ENCODE data around the gene STX11. TPM values are rescaled to one million over a fixed set of nuclear protein-coding genes. Genes with fewer than 3 reads are reported as not detected.

STX11 gene
- total RNA-seq, 1 experiment from 2014 or later = 3.2 TPM

- H3K27ac ChIP-seq (ENCODE audit: low read length) = no peak overlapping the region
- no peaks in the 10 kb centered on the region for H3K4me1 ChIP-seq (ENCODE audit: control insufficient read depth, insufficient read depth, low read length)
- H3K27me3 ChIP-seq (ENCODE audit: control insufficient read depth, insufficient read depth, low read length) = no peaks in the 10 kb centered on the region
- no peak for DNase-seq (ENCODE audit: low read depth, low spot score)
- TF ChIP-seq CTCF (IDR thresholded peaks at IDR 0.05) (no peak), POLR2AphosphoS5 (IDR thresholded peaks at IDR 0.05; ENCODE audit: low read depth, low read length) (no peak), SIN3A (IDR thresholded peaks at IDR 0.05; ENCODE audit: borderline replicate concordance, insufficient read depth, low read depth, low read length) (no peak), TCF7L2 (IDR thresholded peaks at IDR 0.05; ENCODE audit: low read depth, low read length) (no peak), REST (IDR thresholded peaks at IDR 0.05; ENCODE audit: insufficient read depth in 1 of 2, low read depth in 2 of 2, low read length in 1 of 2) (no peak)
- no TSS peak for BruUV-seq (replicated peaks)
- H3K36me3 ChIP-seq (ENCODE audit: control insufficient read depth, insufficient read depth, low read length) = no peaks in the 10 kb centered on the region
- POLR2A ChIA-PET = no interaction called here
- intact Hi-C loops (cut with micrococcal nuclease; ENCODE audit: unreplicated experiment) = loop anchor here (2.0 to 10.0 kb wide), 2 partner anchors 111 to 179 kb away; partner anchors contain the start of gene UTRN
- peak; percentile 63; the same call in 1 of the 2 replicates for ATAC-seq
- H3K9me3 ChIP-seq (ENCODE audit: control insufficient read depth, insufficient read depth, low read depth, low read length) = no peaks in the 10 kb centered on the region
- no peak overlapping the region for H3K4me3 ChIP-seq (ENCODE audit: low read depth in 2 of 2, low read length in 2 of 2)
- CTCF ChIA-PET = interaction anchor here (0.5 kb wide), 1 partner anchor 129 kb away, joined by 8 read pairs; no protein-coding TSS in a partner anchor
- in situ Hi-C loops (cut with HindIII; ENCODE audit: low pct_unique_long_range_greater_than_20kb, low sequenced_read_pairs) = loop anchor here (25.0 kb wide), 1 partner anchor 381 kb away; no protein-coding TSS in a partner anchor
These were observed 44.1 kb upstream of the STX11 start for GRCh38 chr6:144106206-144106605.

GRCh38 chr6:144110210-144110609, 40.1 kb upstream of the STX11 start:
- no TSS peak for BruUV-seq (replicated peaks)
- ChIA-PET POLR2A (no interaction called here), CTCF (no interaction called here)
- Histone ChIP-seq H3K4me1 (ENCODE audit: control insufficient read depth, insufficient read depth, low read length) (no peaks in the 10 kb centered on the region; the same call in 1 of the 2 replicates), H3K9me3 (ENCODE audit: control insufficient read depth, insufficient read depth, low read depth, low read length) (no peaks in the 10 kb centered on the region), H3K4me3 (ENCODE audit: low read depth in 2 of 2, low read length in 2 of 2) (no peak overlapping the region), H3K27me3 (ENCODE audit: control insufficient read depth, insufficient read depth, low read length) (no peaks in the 10 kb centered on the region), H3K36me3 (ENCODE audit: control insufficient read depth, insufficient read depth, low read length) (no peaks in the 10 kb centered on the region), H3K27ac (ENCODE audit: low read length) (no peak overlapping the region)
- ATAC-seq (no peak), DNase-seq (ENCODE audit: low read depth, low spot score) (no peak)
- intact Hi-C loops (cut with micrococcal nuclease; ENCODE audit: unreplicated experiment) (no loop called here), in situ Hi-C loops (cut with HindIII; ENCODE audit: low pct_unique_long_range_greater_than_20kb, low sequenced_read_pairs) (loop anchor here (25.0 kb wide), 1 partner anchor 377 kb away; no protein-coding TSS in a partner anchor)
- no peak for TF ChIP-seq SIN3A (IDR thresholded peaks at IDR 0.05; ENCODE audit: borderline replicate concordance, insufficient read depth, low read depth, low read length)

- ChIA-PET CTCF (no interaction called here), POLR2A (no interaction called here)
- no peaks in the 10 kb centered on the region for H3K36me3 ChIP-seq (ENCODE audit: control insufficient read depth, insufficient read depth, low read length)
- ATAC-seq (no peak), DNase-seq (ENCODE audit: low read depth, low spot score) (no peak)
- intact Hi-C loops (cut with micrococcal nuclease; ENCODE audit: unreplicated experiment) = no loop called here
- H3K9me3 ChIP-seq (ENCODE audit: control insufficient read depth, insufficient read depth, low read depth, low read length) = no peaks in the 10 kb centered on the region
- H3K27ac ChIP-seq (ENCODE audit: low read length) = no peak overlapping the region
- H3K4me1 ChIP-seq (ENCODE audit: control insufficient read depth, insufficient read depth, low read length) = no peaks in the 10 kb centered on the region; the same call in 1 of the 2 replicates
- no TSS peak for BruUV-seq (replicated peaks)
- H3K27me3 ChIP-seq (ENCODE audit: control insufficient read depth, insufficient read depth, low read length) = no peaks in the 10 kb centered on the region
- H3K4me3 ChIP-seq (ENCODE audit: low read depth in 2 of 2, low read length in 2 of 2) = no peak overlapping the region
- in situ Hi-C loops (cut with HindIII; ENCODE audit: low pct_unique_long_range_greater_than_20kb, low sequenced_read_pairs) = loop anchor here (25.0 kb wide), 1 partner anchor 374 kb away; no protein-coding TSS in a partner anchor
- TF ChIP-seq REST (IDR thresholded peaks at IDR 0.05; ENCODE audit: insufficient read depth in 1 of 2, low read depth in 2 of 2, low read length in 1 of 2) (no peak), CTCF (IDR thresholded peaks at IDR 0.05) (no peak), SIN3A (IDR thresholded peaks at IDR 0.05; ENCODE audit: borderline replicate concordance, insufficient read depth, low read depth, low read length) (no peak), POLR2AphosphoS5 (IDR thresholded peaks at IDR 0.05; ENCODE audit: low read depth, low read length) (no peak), TCF7L2 (IDR thresholded peaks at IDR 0.05; ENCODE audit: low read depth, low read length) (no peak)
These were observed 37.0 kb upstream of the STX11 start for GRCh38 chr6:144113366-144113765.

Data from Panc1 (cell line).